ACC112 (cell line): ENCODE data around the gene FRMD4A.

Experiments
- H2AFZ ChIP-seq: fragments of 200-600 bp; sonication (generic); one replicate; pipeline ENCODE4 v1.6.0; 2017; ENCODE audit warnings: antibody characterized with exemption, low read length; ENCODE audit not compliant: unreplicated experiment
- H3K27ac ChIP-seq: fragments of 200-600 bp; sonication (generic); 2 replicates; pipeline ENCODE4 v1.5.1; 2014; ENCODE audit warnings: low read depth, mild to moderate bottlenecking, antibody characterized with exemption, low read length, moderate library complexity
- H3K27me3 ChIP-seq: fragments of 200-600 bp; sonication (generic); 2 replicates; pipeline ENCODE4 v1.6.1; 2014; ENCODE audit warnings: mild to moderate bottlenecking, antibody characterized with exemption, low read length, moderate library complexity, mixed read lengths; ENCODE audit not compliant: insufficient read depth
- H3K36me3 ChIP-seq: fragments of 200-600 bp; sonication (generic); 2 replicates; pipeline ENCODE4 v1.6.1; 2016; ENCODE audit warnings: mild to moderate bottlenecking, antibody characterized with exemption, low read length, moderate library complexity, mixed read lengths; ENCODE audit not compliant: insufficient read depth
- H3K4me1 ChIP-seq: fragments of 200-600 bp; sonication (generic); one replicate; pipeline ENCODE4 v1.6.1; 2016; ENCODE audit warnings: low read length, mixed read lengths; ENCODE audit not compliant: insufficient read depth, unreplicated experiment, control insufficient read depth
- H3K4me3 ChIP-seq: fragments of 200-600 bp; sonication (generic); 2 replicates; pipeline ENCODE4 v1.5.1; 2014; ENCODE audit warnings: mild to moderate bottlenecking, low read depth, low read length
- H3K79me2 ChIP-seq: fragments of 200-600 bp; sonication (generic); one replicate; pipeline ENCODE4 v1.6.0; 2016; ENCODE audit warnings: low read length; ENCODE audit not compliant: control insufficient read depth, unreplicated experiment, insufficient read depth

The FRMD4A gene

DNA sequence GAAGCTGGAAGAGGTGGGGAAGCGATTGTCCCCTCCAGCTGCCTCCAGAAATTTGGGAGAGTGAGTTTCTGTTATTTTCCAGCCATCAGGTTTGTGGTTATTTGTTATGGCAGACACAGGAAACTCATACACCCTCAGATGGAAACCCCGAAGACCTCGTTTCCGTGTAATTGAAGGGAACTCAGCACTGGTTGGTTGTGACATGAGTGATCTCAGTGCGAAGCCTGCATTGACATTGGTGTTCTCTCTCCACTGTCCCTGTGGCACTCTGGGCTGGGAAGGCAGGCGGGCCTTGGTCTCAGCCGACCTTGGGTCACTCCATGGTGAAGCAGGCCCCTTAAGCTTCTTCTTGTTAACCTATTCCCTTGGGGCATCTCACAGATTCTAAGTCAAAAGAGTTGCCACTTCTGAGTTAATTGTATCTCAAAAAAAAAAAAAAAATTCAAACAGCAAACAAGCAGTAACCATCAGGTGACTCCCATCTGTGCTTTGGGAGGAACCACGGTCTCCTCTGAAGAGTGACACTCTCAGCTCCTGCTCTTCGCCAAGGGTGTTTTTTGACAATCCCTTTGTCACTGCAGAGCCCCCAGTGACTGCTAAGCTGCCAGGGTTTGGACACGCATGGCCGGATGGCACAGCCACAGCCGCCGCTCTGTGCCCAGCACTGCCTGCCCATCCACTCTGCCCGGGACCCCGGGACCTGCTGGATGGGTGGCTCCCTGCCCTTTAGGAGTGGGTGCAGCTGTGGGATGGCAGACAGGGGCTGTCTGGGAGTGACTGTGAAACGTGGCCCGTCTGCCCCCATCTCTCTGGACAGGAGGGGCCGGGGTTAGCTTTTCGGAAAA is 510.4 kb downstream of the FRMD4A start:
- no peak overlapping the region for H3K4me3 ChIP-seq
- peaks cover 5% of the 10 kb centered on the region for H3K79me2 ChIP-seq
- peaks cover 8% of the 10 kb centered on the region for H3K4me1 ChIP-seq
- 0 out of 2 replicates have a peak, but pooled peaks cover 12% of the 10 kb centered on the region for H3K36me3 ChIP-seq
- H2AFZ ChIP-seq: no peak overlapping the region
- no peak overlapping the region for H3K27ac ChIP-seq
- H3K27me3 ChIP-seq: no peaks in the 10 kb centered on the region

DNA sequence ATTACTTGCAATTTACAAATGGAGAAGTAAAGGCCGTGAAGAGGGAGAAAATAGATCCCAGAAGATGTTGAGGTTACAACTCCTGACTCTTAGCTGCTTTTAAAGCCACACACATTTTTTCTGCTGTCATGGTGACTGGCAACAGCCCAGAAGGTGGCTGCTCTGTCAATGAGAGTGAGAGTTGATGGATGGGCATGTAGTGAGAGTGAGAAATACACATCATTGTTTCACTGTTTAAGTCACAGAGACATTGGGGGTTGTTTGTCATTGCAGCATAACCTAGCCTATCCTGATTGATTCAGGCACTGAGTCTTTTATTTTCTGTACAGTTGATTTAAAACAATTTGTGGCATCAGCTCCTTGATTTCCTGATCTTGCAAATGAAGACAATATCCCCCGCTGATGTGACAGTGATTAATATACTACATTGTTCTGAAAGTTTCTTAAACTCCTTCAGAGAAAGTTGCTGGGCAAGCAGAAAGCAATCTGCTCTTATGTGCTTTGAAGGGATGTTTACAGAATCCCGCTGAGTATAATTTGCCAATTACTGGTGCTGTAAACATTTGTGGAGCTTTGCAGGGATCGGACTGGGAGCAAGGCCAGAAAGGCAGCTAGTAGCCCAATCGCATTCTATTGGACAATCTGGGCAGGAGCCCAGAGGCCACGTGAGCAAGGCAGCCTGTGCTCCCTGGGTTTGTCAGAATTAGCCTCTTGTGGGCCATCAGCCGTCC is 514.4 kb downstream of the FRMD4A start:
- Histone ChIP-seq H3K4me1 (peaks cover 12% of the 10 kb centered on the region), H3K27ac (peak overlapping the region; percentile 70), H3K79me2 (peaks cover 19% of the 10 kb centered on the region), H3K27me3 (no peaks in the 10 kb centered on the region), H3K36me3 (0 out of 2 replicates have a peak, but pooled peaks cover 12% of the 10 kb centered on the region), H3K4me3 (no peak overlapping the region), H2AFZ (no peak overlapping the region)

DNA sequence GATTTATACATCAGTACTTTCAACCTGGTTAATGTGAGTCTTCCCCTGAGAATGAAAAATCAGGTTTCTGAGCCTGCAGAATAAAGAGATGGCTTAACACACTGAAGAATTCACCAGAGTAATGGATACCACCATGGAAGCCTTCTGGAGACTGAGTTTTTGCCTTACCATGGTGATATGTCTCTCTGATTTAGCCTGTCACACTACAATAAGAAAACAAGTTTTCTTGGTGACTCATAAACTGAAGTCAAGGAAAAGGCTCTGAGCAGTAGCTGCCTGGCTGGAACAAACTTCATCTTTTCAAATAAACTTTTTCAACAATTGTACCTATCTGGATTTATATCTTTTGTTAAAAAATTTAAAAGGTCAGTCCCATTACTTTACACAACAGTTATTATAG is 515.0 kb downstream of the FRMD4A start:
- Histone ChIP-seq H3K79me2 (peaks cover 19% of the 10 kb centered on the region), H3K4me3 (no peak overlapping the region), H3K27ac (peak overlapping the region; percentile 70), H3K27me3 (no peaks in the 10 kb centered on the region), H2AFZ (no peak overlapping the region), H3K4me1 (peaks cover 12% of the 10 kb centered on the region), H3K36me3 (0 out of 2 replicates have a peak, but pooled peaks cover 12% of the 10 kb centered on the region)

DNA sequence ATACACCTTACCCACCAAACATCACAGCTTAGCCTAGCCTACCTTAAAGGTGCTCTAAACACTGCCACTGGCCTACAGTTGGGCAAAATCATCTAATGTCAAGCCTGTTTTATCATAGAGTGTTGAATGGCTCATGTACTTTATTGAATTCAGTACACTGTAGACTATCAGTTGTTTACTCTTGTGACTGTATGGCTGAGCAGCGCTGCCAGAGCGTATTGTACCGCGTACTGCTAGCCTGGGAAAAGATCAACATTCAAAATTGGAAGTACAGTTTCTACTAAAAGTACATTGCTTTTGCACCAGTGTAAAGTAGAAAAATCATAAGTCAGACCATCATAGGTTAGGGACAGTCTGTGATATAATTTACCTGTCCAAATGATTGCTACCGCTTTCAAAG is 517.2 kb downstream of the FRMD4A start:
- H3K79me2 ChIP-seq: peaks cover 18% of the 10 kb centered on the region
- H2AFZ ChIP-seq: no peak overlapping the region

DNA sequence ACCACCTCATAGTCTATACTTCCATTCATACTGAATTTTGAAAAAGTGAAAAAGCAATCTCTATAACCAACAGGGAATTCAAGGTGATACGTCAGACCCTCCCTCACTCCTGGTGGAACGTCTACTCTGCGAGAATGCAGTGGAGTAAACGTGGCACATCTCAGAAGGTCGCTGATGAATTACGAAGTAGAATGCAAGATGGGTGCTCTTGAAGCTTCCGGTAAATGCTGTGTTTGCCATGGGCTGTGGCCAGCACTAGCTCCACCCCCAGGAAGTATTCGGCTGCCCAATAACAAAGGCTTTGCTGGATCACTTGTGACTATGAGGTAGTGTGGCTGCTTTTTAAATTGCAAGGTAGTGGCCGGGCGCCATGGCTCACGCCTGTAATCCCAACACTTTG is 517.9 kb downstream of the FRMD4A start:
- peaks cover 18% of the 10 kb centered on the region for H3K79me2 ChIP-seq
- H3K4me1 ChIP-seq: peaks cover 12% of the 10 kb centered on the region
- H3K27ac ChIP-seq: no peak overlapping the region
- no peak overlapping the region for H2AFZ ChIP-seq
- no peaks in the 10 kb centered on the region for H3K27me3 ChIP-seq
- H3K36me3 ChIP-seq: peaks cover 17% of the 10 kb centered on the region; the same call in 1 of the 2 replicates
- no peak overlapping the region for H3K4me3 ChIP-seq

More for the DNA sequence above, 517.2 kb downstream of the FRMD4A start:
- H3K27ac ChIP-seq: no peak overlapping the region
- H3K4me1 ChIP-seq: peaks cover 12% of the 10 kb centered on the region
- no peaks in the 10 kb centered on the region for H3K27me3 ChIP-seq
- H3K36me3 ChIP-seq: peaks cover 17% of the 10 kb centered on the region; the same call in 1 of the 2 replicates
- no peak overlapping the region for H3K4me3 ChIP-seq

DNA sequence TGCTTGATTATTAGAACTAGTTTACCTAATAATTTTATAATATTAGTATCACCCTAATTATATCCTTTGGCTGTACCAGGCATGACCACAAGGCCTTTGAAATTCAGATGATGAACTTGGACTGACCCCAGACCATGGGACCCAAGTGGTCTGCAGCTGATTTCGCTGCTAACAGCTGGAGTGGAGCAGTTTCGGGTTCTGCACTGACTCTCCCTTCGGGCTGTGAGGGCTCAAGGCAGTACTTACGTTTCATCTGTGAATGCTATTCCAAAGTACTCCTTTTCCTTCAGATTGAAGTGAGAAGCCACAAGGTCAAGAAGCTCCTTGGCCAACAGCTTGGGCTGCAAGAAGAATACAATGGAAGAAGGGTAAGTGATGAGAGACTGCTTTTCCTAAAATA is 520.2 kb downstream of the FRMD4A start:
- no peak overlapping the region for H3K27ac ChIP-seq
- peaks cover 18% of the 10 kb centered on the region for H3K79me2 ChIP-seq
- peaks cover 5% of the 10 kb centered on the region; the same call in 1 of the 2 replicates for H3K36me3 ChIP-seq
- H3K4me3 ChIP-seq: no peak overlapping the region
- H3K4me1 ChIP-seq: peaks cover 7% of the 10 kb centered on the region
- no peaks in the 10 kb centered on the region for H3K27me3 ChIP-seq
- no peak overlapping the region for H2AFZ ChIP-seq

DNA sequence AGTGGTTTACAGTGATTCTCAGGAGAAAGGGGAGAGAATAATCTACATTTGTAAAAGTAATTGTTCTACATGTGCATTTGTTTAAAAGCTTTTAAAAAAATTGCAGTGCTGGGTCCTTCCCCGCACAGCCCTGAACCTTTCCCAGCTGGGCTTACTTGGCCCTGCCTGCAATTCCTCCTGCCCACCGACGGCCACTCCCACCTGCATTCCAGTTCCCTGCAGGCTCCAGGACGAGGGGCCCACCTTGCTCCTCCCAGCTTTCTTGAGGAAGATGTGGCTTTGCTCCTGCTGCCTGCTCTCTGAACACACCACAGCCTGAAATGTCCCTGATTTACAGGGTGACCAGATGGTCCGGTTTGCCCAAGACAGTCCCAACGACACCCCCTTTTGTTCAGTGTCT is 521.3 kb downstream of the FRMD4A start:
- H3K79me2 ChIP-seq: peaks cover 10% of the 10 kb centered on the region
- no peak overlapping the region for H3K4me3 ChIP-seq
- no peaks in the 10 kb centered on the region for H3K27me3 ChIP-seq
- H2AFZ ChIP-seq: no peak overlapping the region
- H3K4me1 ChIP-seq: no peaks in the 10 kb centered on the region
- H3K27ac ChIP-seq: no peak overlapping the region
- peaks cover 5% of the 10 kb centered on the region; the same call in 1 of the 2 replicates for H3K36me3 ChIP-seq

DNA sequence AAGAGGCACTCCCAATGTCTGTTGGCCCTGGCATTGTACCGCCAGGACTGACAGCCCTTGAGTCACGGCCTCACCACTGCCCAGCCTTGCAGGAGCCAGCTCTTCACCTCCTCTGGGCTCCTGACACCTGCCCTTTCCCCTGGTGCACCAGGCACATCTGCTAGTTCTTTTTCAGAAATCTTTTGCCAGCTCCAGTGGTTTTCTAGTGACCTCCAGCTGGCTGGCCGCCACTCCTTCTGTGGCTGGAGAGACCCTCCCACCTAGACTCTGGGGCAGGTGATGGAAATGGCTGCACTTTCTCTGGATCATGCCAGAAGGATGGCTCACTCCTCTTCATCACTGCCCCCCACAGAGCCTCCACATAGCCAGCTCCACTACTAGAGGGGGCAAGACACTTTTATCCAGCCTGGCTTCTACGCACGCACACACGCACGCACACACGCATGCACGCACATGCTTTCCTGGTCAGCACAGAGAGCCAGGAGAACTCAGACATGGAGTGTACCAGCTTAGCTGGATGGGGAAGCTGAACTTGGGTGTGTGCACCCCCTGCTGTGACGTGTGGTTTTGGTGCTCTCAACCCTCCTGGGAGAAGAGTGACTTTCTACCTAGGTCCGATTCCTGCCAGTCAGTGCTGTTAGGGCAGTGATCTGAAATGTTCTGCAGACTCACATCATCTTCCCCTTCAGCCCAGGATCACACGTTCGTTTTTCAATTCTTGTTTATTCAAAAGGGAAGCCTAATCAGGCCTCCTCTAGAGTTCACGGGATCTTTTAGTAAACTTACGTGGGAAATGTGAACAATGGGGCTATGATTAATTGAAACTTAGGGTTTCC is 522.0 kb downstream of the FRMD4A start:
- Histone ChIP-seq H2AFZ (no peak overlapping the region), H3K4me3 (no peak overlapping the region), H3K36me3 (peaks cover 5% of the 10 kb centered on the region; the same call in 1 of the 2 replicates), H3K27me3 (no peaks in the 10 kb centered on the region), H3K79me2 (peaks cover 10% of the 10 kb centered on the region), H3K4me1 (peaks cover 6% of the 10 kb centered on the region), H3K27ac (no peak overlapping the region)

DNA sequence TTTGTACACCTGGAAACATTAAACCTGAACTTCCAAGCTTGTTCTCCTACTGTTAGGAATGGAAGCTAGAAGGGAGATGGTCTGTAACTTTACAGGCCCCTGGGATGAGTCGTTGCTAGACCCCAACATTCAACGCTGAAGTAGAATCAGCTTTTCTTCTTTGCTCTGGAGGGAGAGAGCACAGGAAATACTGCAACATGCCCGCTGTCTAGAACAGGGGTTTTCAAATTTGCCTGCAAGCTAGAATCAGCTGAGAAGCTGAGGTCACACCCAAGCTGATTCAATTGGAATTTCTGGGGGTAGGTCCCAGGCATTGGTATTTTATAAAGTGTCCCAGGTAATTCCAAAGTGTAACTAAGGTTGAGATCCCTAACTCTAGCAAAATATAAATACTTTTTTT is 524.3 kb downstream of the FRMD4A start:
- Histone ChIP-seq H3K27ac (no peak overlapping the region), H3K4me1 (peaks cover 16% of the 10 kb centered on the region), H3K79me2 (peaks cover 7% of the 10 kb centered on the region), H2AFZ (no peak overlapping the region), H3K27me3 (no peaks in the 10 kb centered on the region), H3K36me3 (peaks cover 5% of the 10 kb centered on the region; the same call in 1 of the 2 replicates), H3K4me3 (no peak overlapping the region)
